Breast epithelium (tissue), 3 donors: ENCODE measurements around the gene SLC22A7.

Source experiments
- CTCF ChIP-seq, 3 donors: fragments of 450-650 bp; IDR thresholded peaks; one replicate each; pipeline ENCODE4 v1.5.1; 2016 to 2017; ENCODE audit warnings: antibody characterized with exemption in 3 of 3, mild to moderate bottlenecking in 3 of 3, moderate library complexity in 3 of 3
- POLR2A ChIP-seq: fragments of 450-650 bp; IDR thresholded peaks from one replicate; pipeline ENCODE4 v1.6.1; 2016; ENCODE audit warnings: antibody characterized with exemption, mild to moderate bottlenecking, moderate library complexity
- POLR2AphosphoS5 ChIP-seq, 3 donors: sonication (generic); formaldehyde crosslinking; IDR thresholded peaks; one replicate each; pipeline ENCODE4 v1.6.1; 2017; ENCODE audit warnings: antibody characterized with exemption in 3 of 3

- TF ChIP-seq POLR2AphosphoS5 (IDR thresholded peaks at IDR 0.05) (no peak), CTCF (IDR thresholded peaks at IDR 0.05) (peak; percentile 13 to 60 (median 48)), POLR2A (no peak)
These were observed 34.5 kb upstream of the SLC22A7 start for GRCh38 chr6:43263314-43264178.
